H9 (cell line): ENCODE measurements around the gene ADAP2. TPM values are rescaled to one million over a fixed set of nuclear protein-coding genes. Genes with fewer than 3 reads are reported as not detected.

Source experiments
- DNase-seq: peaks from one replicate; pipeline ENCODE4 v3.0.0-alpha.2; 2017
- H2AFZ ChIP-seq: one replicate; pipeline ENCODE4 v1.6.1; 2013; ENCODE audit warnings: mild to moderate bottlenecking, low read length, control low read depth, moderate library complexity
- H2AK5ac ChIP-seq: 2 replicates; pipeline ENCODE4 v1.6.1; 2013; ENCODE audit warnings: low read length, control low read depth, mixed read lengths; ENCODE audit not compliant: insufficient read length
- H2BK120ac ChIP-seq: one replicate; pipeline ENCODE4 v1.6.1; 2013; ENCODE audit warnings: low read depth, mild to moderate bottlenecking, low read length, control low read depth, inconsistent platforms; ENCODE audit not compliant: poor library complexity, severe bottlenecking
- H2BK12ac ChIP-seq: 2 replicates; pipeline ENCODE4 v1.6.1; 2013; ENCODE audit warnings: low read length, control low read depth, mixed read lengths, low read depth; ENCODE audit not compliant: insufficient read length
- H2BK15ac ChIP-seq: 2 replicates; pipeline ENCODE4 v1.6.1; 2013; ENCODE audit warnings: low read depth, low read length, control low read depth
- H2BK20ac ChIP-seq: one replicate; pipeline ENCODE4 v1.6.1; 2013; ENCODE audit warnings: low read depth, mild to moderate bottlenecking, low read length, control low read depth, inconsistent platforms; ENCODE audit not compliant: poor library complexity, severe bottlenecking
- H2BK5ac ChIP-seq: 2 replicates; pipeline ENCODE4 v1.6.1; 2013; ENCODE audit warnings: low read length, control low read depth, mixed read lengths; ENCODE audit not compliant: insufficient read length
- H3K14ac ChIP-seq: 2 replicates; pipeline ENCODE4 v1.6.1; 2013; ENCODE audit warnings: low read length, control low read depth; ENCODE audit not compliant: insufficient read depth
- H3K18ac ChIP-seq: 2 replicates; pipeline ENCODE4 v1.6.1; 2013; ENCODE audit warnings: low read depth, mild to moderate bottlenecking, mixed read lengths, low read length, control low read depth; ENCODE audit not compliant: insufficient read length
- H3K23ac ChIP-seq: 2 replicates; pipeline ENCODE4 v1.6.1; 2013; ENCODE audit warnings: low read length, control low read depth, mixed read lengths, low read depth; ENCODE audit not compliant: insufficient read length
- H3K23me2 ChIP-seq: 2 replicates; pipeline ENCODE4 v1.6.1; 2013; ENCODE audit warnings: low read depth, mild to moderate bottlenecking, mixed read lengths, low read length, control low read depth; ENCODE audit not compliant: insufficient read length, poor library complexity, severe bottlenecking
- H3K27ac ChIP-seq: 2 replicates; pipeline ENCODE4 v1.5.1; 2013; ENCODE audit warnings: low read length, control low read depth, mixed read lengths, low read depth; ENCODE audit not compliant: insufficient read length
- H3K27me3 ChIP-seq: 2 replicates; pipeline ENCODE4 v1.6.1; 2013; ENCODE audit warnings: low read length, control low read depth, inconsistent platforms; ENCODE audit not compliant: insufficient read depth
- H3K4ac ChIP-seq: 2 replicates; pipeline ENCODE4 v1.6.1; 2013; ENCODE audit warnings: low read depth, mild to moderate bottlenecking, control low read depth, inconsistent platforms, low read length, moderate library complexity
- H3K4me1 ChIP-seq: 2 replicates; pipeline ENCODE4 v1.6.1; 2013; ENCODE audit warnings: low read length, control low read depth, inconsistent platforms; ENCODE audit not compliant: insufficient read depth
- H3K4me2 ChIP-seq: 2 replicates; pipeline ENCODE4 v1.6.1; 2013; ENCODE audit warnings: low read length, control low read depth, mixed read lengths; ENCODE audit not compliant: insufficient read length, insufficient read depth
- H3K56ac ChIP-seq: 2 replicates; pipeline ENCODE4 v1.6.1; 2013; ENCODE audit warnings: low read depth, mild to moderate bottlenecking, mixed read lengths, low read length, control low read depth; ENCODE audit not compliant: insufficient read length
- H3K79me1 ChIP-seq: 2 replicates; pipeline ENCODE4 v1.6.1; 2013; ENCODE audit warnings: low read depth, mild to moderate bottlenecking, moderate library complexity, low read length, control low read depth, inconsistent platforms; ENCODE audit not compliant: insufficient read depth, poor library complexity, severe bottlenecking
- H3K79me2 ChIP-seq: 2 replicates; pipeline ENCODE4 v1.6.1; 2013; ENCODE audit warnings: low read length, control low read depth, inconsistent platforms; ENCODE audit not compliant: insufficient read depth
- H3K9ac ChIP-seq: 2 replicates; pipeline ENCODE4 v1.6.1; 2013; ENCODE audit warnings: low read length, control low read depth, mixed read lengths; ENCODE audit not compliant: insufficient read length; ENCODE audit errors: extremely low read depth
- H3K9me3 ChIP-seq: one replicate; pipeline ENCODE4 v1.6.1; 2013; ENCODE audit warnings: low read depth, low read length, inconsistent platforms; ENCODE audit not compliant: control insufficient read depth
- H3T11ph ChIP-seq: one replicate; pipeline ENCODE4 v1.6.1; 2013; ENCODE audit warnings: mild to moderate bottlenecking, low read length, control low read depth, inconsistent platforms
- H4K20me1 ChIP-seq: one replicate; pipeline ENCODE4 v1.6.1; 2013; ENCODE audit not compliant: control insufficient read depth, insufficient read length, insufficient read depth
- H4K5ac ChIP-seq: 2 replicates; pipeline ENCODE4 v1.6.1; 2013; ENCODE audit warnings: low read depth, mild to moderate bottlenecking, mixed read lengths, low read length, control low read depth; ENCODE audit not compliant: insufficient read length
- H4K8ac ChIP-seq: replicated peaks from 2 replicates; pipeline ENCODE4 v1.6.1; 2013; ENCODE audit warnings: low read length, control low read depth, mixed read lengths, low read depth; ENCODE audit not compliant: insufficient read length
- H4K91ac ChIP-seq: 2 replicates; pipeline ENCODE4 v1.6.1; 2013; ENCODE audit warnings: low read depth, mild to moderate bottlenecking, moderate library complexity, mixed read lengths, low read length, control low read depth; ENCODE audit not compliant: insufficient read length
- H3K27ac Mint-ChIP-seq, 3 experiments: 2 replicates in 2 of 3; 3 replicates in 1 of 3; pipeline ENCODE4 v1.8.0; 2020 to 2021; ENCODE audit warnings: mixed read lengths in 3 of 3, mild to moderate bottlenecking in 1 of 3, moderate library complexity in 1 of 3
- H3K27me3 Mint-ChIP-seq: 2 replicates; pipeline ENCODE4 v1.8.0; 2021; ENCODE audit warnings: low read depth, mild to moderate bottlenecking, moderate library complexity, mixed read lengths
- H3K36me3 Mint-ChIP-seq, 3 experiments: 2 replicates in 2 of 3; 3 replicates in 1 of 3; pipeline ENCODE4 v1.8.0; 2020 to 2021; ENCODE audit warnings: low read depth in 3 of 3, mixed read lengths in 3 of 3; ENCODE audit not compliant: insufficient read depth in 1 of 3
- H3K4me1 Mint-ChIP-seq, 2 experiments: 2 replicates each; pipeline ENCODE4 v1.8.0; 2020; ENCODE audit warnings: mixed read lengths in 2 of 2
- H3K4me3 Mint-ChIP-seq, 2 experiments: 2 replicates in 1 of 2; 3 replicates in 1 of 2; pipeline ENCODE4 v1.8.0; 2020 to 2021; ENCODE audit warnings: mild to moderate bottlenecking in 2 of 2, mixed read lengths in 2 of 2, moderate library complexity in 1 of 2
- H3K9me3 Mint-ChIP-seq, 2 experiments: 2 replicates in 1 of 2; 3 replicates in 1 of 2; pipeline ENCODE4 v1.8.0; 2020; ENCODE audit warnings: mild to moderate bottlenecking in 2 of 2, mixed read lengths in 2 of 2, moderate library complexity in 1 of 2
- WGBS: extraction: QIAGEN DNeasy Blood & Tissue Kit; methylation state at CpG from one replicate; pipeline ENCODE4 v1.1.7; 2013; ENCODE audit warnings: missing lambda C conversion rate, low lambda C conversion rate, mixed read lengths; ENCODE audit not compliant: insufficient read length; ENCODE audit errors: extremely low coverage; 5-methylcytosine and 5-hydroxymethylcytosine counted together
- total RNA-seq: library from RNA; stranded (reverse); gene quantifications from 2 replicates; pipeline ENCODE4 v1.2.1, GENCODE V29; 2021
- TF ChIP-seq, protein P1 (sequence below): fragments of 200-600 bp; sonication (generic); conservative IDR thresholded peaks from 3 replicates; pipeline ENCODE4 v1.8.0; 2021; ENCODE audit warnings: antibody characterized with exemption, mild to moderate bottlenecking

ADAP2 gene
- total RNA-seq, 1 experiment from 2014 or later = 1.2 TPM

DNA sequence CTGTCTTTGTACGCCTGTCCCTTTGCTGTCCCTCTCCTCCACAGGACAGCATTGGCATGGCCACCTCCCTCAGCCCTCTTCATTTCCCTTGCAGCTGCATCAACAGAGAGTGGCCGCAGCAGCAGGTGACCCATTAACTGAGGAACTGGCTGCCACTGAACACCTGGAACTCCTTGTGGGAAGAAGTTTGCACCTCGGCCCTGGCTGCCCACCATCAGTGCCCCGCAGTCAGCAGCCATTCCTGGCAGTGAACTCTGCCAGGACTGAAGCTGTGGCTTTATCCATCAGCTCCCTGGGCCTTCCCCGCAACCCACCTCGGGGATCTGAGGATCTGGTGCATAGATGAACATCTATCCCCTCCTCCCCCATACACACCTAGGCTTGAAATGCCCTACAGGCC, 36.0 kb downstream of the ADAP2 start:
- H2AK5ac ChIP-seq = no peak overlapping the region
- TF ChIP-seq, protein P1, sequence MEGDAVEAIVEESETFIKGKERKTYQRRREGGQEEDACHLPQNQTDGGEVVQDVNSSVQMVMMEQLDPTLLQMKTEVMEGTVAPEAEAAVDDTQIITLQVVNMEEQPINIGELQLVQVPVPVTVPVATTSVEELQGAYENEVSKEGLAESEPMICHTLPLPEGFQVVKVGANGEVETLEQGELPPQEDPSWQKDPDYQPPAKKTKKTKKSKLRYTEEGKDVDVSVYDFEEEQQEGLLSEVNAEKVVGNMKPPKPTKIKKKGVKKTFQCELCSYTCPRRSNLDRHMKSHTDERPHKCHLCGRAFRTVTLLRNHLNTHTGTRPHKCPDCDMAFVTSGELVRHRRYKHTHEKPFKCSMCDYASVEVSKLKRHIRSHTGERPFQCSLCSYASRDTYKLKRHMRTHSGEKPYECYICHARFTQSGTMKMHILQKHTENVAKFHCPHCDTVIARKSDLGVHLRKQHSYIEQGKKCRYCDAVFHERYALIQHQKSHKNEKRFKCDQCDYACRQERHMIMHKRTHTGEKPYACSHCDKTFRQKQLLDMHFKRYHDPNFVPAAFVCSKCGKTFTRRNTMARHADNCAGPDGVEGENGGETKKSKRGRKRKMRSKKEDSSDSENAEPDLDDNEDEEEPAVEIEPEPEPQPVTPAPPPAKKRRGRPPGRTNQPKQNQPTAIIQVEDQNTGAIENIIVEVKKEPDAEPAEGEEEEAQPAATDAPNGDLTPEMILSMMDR = no peak
- H3K36me3 Mint-ChIP-seq = no peaks in the 10 kb centered on the region
- H3K14ac ChIP-seq = no peak overlapping the region
- DNase-seq = no peak
- no CpG with 5 or more reads among the region's 6 CpGs for WGBS
- no peak overlapping the region for H3K9ac ChIP-seq
- H4K20me1 ChIP-seq = no peaks in the 10 kb centered on the region
- no peak overlapping the region for H2BK120ac ChIP-seq
- H3K4me1 Mint-ChIP-seq = peaks cover 10% of the 10 kb centered on the region in 2 experiments
- H3K4me1 ChIP-seq = no peaks in the 10 kb centered on the region
- no peak overlapping the region for H3K18ac ChIP-seq
- no peak overlapping the region for H3K27ac Mint-ChIP-seq
- no peak overlapping the region for H4K5ac ChIP-seq
- no peaks in the 10 kb centered on the region for H3K9me3 Mint-ChIP-seq
- H3K56ac ChIP-seq = no peak overlapping the region
- no peaks in the 10 kb centered on the region for H3K23me2 ChIP-seq
- no peak overlapping the region for H2BK12ac ChIP-seq
- H3K4me3 Mint-ChIP-seq = no peak overlapping the region
- no peak overlapping the region for H3K23ac ChIP-seq
- H3K79me2 ChIP-seq = no peaks in the 10 kb centered on the region
- no peaks in the 10 kb centered on the region for H3K79me1 ChIP-seq
- no peak overlapping the region for H4K8ac ChIP-seq
- H3T11ph ChIP-seq = no peak overlapping the region
- H3K27ac ChIP-seq = no peak overlapping the region
- H3K27me3 Mint-ChIP-seq = peaks cover 5% of the 10 kb centered on the region
- H2AFZ ChIP-seq = no peak overlapping the region
- H3K4ac ChIP-seq = no peak overlapping the region
- no peak overlapping the region for H2BK15ac ChIP-seq
- no peak overlapping the region for H3K4me2 ChIP-seq
- H2BK20ac ChIP-seq = no peak overlapping the region
- H4K91ac ChIP-seq = no peak overlapping the region
- no peaks in the 10 kb centered on the region for H3K9me3 ChIP-seq
- H3K27me3 ChIP-seq = no peaks in the 10 kb centered on the region
- H2BK5ac ChIP-seq = no peak overlapping the region
